Heart left ventricle (tissue), 13 donors: ENCODE results near the gene INTS11.

Experiments used
- CTCF ChIP-seq, 12 donors: fragments of 200-600 bp; sonication (generic) in 4 of 12; IDR thresholded peaks; one replicate each; pipeline versions ENCODE4 v1.5.0 to v1.8.0; 2018 to 2022; ENCODE audit warnings: antibody characterized with exemption in 12 of 12, mild to moderate bottlenecking in 5 of 12
- POLR2A ChIP-seq, 2 donors: fragments of 450-650 bp; IDR thresholded peaks; one replicate each; pipeline ENCODE4 v1.6.1; 2017; ENCODE audit warnings: antibody characterized with exemption in 2 of 2, mild to moderate bottlenecking in 2 of 2, moderate library complexity in 2 of 2
- donor health status: ischemic (EF 13 %, LVEDD 7.1; RV severe dilation, severe dysfunction).
- donor health status: DM: no; HTN: yes; CAD: no.
- donor health status: DM: no; HTN: no; CAD: no.
- donor health status: ischemic (EF 25% LVEDD 6.9; RV normal size, moderate dysfunction).
- donor health status: ischemic (EF 25% LVEDD 5.7; RV mildly dilated, moderate dysfunction).
- donor health status: ischemic (EF 35%, LVEDD 5.7; RV mildly dilated, moderate dysfunction).
- donor health status: nonischemic (EF 11% LVEDD 7.7; RV severe dilation, severe dysfunction).
- donor health status: DM: yes; HTN: yes; CAD: no.
- donor health status: PGD.
- donor health status: ischemic (EF 29% LVEDD 5.4; RV normal size, mild dysfunction).
- donor health status: nonischemic (EF 23%, LVEDD 6.1; RV moderate dilation, normal function).

GRCh38 chr1:1359664-1360468 lies 35.4 kb upstream of the INTS11 start:
- TF ChIP-seq CTCF (IDR thresholded peaks at IDR 0.05) (no peak), POLR2A (IDR thresholded peaks at IDR 0.05) (no peak)
